Measurements from ENCODE around the gene CDC42SE2.
"Not testable (repeated sequence)": the region's sequence is repeated elsewhere in the genome, so short reads cannot be mapped to it uniquely, and the experiment has no call there.

The CDC42SE2 gene

DNA sequence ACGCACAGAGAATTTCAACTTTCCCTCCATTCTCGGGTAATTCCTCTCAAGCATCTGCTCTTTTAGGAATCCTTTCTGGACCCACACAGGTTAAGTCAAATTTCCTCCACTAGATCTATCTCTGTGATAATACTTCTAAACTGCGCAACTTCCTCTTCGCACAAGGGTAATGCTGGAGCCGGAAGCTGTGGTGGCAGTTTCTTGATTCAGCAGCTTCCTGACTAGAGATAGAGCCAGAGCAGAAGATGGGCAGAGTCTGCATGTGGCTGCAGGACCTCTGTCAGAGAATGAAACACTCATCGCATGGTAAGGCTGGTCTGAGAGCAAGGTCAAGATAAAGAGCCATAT is 11.1 kb upstream of the CDC42SE2 start:
- no peak for DNase-seq

DNA sequence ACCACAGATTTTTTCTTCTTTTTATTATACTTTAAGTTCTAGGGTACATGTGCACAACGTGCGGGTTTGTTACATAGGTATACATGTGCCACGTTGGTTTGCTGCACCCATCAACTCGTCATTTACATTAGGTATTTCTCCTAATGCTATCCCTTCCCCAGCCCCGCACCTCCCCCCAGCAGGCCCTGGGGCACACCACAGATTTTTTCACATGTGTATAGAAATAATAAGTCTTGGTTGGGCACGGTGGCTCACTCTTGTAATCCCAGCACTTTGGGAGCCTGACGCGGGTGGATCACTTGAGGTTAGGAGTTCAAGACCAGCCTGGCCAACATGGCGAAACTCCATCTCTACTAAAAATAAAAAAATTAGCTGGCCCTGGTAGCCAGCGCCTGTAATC is 9.8 kb upstream of the CDC42SE2 start:
- DNase-seq = not testable (repeated sequence)

DNA sequence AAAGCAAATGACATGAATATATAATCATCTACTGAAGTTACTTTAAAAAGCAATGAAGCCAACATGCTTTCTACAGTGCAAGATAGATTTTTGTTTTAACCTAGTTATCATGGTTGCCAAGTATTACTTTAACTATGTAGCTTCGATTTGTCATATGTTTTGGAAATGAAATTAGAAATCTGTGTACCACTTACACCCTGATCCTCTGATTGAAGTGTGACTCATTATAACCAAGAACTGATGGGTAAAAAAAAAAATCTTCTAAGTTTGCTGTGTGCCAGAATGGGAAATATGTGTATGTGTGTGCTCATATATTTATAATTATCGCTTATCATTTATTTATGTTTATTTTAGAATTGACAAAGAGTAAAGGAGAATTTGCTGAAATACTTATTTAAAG is 9.1 kb upstream of the CDC42SE2 start:
- no peak for DNase-seq

DNA sequence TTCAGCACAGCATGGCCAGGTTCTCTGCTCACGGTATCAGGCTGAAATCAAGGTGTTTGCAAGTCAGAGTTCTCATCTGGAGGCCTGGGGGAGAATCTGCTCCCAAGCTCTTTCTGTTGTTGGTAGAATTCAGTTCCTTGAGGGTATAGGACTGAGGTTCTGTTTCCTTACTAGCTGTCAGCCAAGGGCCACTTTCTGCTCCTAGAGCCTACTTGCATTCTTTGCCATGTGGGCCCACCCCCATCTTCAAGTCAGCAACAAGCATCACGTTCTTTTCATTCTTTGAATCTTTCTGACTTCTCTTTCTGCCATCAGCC is 7.4 kb upstream of the CDC42SE2 start:
- DNase-seq = no peak

DNA sequence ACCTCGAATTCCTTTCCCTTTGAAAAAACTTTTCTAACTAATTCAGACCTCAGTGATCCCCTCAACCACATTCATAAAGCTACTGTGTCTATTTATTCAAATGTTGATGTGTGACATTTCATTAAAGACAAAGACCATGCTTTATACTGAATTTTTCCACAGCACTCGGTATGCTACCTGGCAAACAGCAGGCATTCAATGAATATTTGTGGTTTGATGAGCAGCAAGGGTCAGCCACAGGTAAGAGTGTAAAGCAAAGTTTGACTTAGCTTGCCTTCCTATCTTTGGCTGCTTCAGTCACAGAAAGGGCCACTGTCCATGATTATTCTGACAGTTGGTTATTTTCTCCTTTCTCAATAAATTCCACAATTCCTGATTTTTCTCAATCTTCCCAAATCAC is 5.1 kb upstream of the CDC42SE2 start:
- DNase-seq = no peak

DNA sequence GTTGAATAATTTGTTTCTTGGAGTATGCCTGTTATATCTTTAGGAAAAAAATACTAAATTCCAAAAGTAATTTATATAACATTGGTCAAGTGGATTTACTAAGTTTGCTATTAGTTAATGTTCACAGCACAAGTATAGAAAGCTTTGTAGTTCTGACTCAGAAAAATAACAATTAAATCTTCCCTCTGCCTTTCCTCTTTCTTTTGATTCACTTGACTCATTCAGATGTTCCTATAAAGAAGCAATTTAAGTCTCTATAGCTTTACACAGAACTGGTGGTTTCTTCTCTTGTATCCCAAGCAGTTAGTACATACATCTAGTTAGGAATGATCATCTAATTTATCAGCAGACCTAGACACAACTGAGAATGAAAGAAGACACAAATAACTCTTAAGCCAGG is 4.5 kb upstream of the CDC42SE2 start:
- no peak for DNase-seq

DNA sequence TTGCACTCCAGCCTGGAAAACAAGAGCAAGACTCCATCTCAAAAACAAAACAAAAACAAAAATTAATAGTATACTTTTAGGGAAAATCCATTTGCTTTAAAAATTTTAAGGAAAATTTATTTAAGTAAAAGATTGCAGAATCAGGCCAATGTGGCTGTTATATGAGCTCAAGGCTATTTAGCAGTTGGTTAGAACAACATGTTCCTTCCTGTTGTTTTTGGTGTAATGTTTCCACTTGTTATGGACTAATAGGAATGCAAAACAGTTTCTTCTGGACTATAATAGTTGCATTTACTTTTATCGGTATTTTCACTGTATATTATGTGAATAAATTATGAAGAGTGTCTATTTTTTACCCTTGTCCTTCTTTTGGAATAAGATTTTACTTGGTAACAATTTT is 3.0 kb upstream of the CDC42SE2 start:
- no peak for DNase-seq

DNA sequence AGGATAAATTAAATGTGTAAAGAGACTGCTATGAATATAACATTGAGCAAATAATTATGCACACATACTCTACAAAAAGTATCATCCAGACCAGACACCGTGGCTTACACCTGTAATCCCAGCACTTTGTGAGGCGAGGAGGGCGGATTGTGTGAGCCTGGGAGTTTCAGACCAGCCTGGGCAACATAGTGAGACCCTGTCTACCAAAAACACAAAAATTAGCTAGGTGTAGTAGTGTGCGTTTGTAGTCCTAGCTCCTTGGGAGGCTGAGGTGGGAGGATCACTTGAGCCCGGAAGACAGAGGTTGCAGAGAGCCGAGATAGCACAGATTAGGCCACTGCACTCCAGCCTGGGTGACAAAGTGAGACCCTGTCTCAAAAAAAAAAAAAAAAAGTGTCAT is 2.4 kb upstream of the CDC42SE2 start:
- DNase-seq = no peak

DNA sequence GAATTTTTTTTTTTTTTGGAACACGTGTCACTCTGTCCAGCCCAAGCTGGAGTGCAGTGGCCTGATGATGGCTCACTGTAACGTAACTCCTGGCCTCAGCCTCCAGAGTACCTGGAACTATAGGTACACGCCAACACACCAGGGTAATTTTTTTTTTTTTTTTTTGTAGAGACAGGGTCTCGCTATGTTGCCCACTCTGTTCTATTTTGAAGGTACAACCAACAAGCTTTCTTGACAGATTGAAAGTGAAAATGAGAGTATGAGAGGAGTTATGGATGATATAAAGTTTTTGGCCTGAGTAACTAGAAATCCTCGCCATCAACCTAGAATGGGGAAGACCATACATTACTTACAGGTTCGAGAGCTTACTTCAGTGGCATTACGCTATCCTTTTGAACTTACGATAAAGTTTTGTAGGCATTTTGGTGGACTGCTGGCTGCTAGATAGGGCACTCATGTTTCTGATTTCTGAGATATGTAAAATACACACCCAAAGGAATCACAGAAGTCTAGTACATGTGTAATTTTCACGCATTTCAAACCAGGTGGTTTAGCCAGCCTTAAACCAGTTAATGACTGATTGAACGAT is 806 bp upstream of the CDC42SE2 start:
- DNase-seq = no peak

DNA sequence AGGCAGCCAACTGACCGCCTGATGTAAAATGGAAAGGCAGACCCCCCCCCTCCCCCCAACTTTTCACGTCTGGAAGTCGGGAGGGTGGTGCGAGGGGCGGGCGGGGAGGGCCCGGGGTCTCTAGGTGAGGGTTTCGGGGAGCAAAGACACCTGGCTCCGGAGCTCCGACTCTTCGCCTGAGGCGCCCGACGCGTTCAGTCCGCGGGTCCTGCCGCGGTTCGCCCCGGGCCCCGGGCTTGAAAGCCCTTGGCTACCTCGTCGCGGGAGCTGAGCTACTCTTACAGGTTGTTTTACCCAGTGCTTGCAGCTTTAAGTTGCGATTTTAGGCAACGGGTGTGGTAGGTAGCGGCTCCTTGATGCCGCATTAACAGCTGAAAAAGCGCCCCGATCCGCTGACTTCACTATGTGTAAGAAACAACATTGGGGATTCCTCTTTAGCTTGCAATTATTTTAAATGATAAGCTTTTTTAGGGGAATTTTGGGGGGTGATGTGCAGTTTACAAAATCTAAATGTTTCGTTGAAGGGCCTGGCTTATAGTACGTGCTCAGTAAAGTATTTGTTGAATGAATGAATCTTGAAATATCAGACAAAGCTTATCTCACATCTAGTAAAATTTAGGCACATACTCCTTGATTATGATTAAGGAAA is 722 bp downstream of the CDC42SE2 start:
- DNase-seq = peak; percentile 29

DNA sequence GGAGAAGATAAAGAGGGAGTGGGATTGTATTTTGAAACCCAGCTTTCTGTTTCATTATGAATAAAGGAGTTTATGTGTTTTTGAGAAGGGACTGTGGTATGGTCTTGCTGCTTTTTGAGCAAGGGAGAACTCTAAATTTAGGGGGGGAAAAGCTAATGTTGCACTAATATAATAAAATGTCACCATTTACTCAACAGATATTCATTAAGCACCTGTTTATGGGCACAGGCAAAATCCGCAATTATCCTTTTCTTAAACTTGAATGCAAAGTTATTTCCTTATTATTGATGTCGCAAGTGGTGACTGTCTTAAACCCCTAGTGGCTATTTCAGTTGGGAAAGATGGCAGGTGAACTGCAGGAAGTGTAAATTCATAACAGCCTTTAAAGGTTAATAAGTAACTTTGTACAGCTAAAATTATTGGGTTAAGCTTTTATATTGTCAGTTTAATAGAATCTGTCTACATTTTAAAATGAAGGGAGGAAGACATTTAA is 1.5 kb downstream of the CDC42SE2 start:
- DNase-seq = no peak

DNA sequence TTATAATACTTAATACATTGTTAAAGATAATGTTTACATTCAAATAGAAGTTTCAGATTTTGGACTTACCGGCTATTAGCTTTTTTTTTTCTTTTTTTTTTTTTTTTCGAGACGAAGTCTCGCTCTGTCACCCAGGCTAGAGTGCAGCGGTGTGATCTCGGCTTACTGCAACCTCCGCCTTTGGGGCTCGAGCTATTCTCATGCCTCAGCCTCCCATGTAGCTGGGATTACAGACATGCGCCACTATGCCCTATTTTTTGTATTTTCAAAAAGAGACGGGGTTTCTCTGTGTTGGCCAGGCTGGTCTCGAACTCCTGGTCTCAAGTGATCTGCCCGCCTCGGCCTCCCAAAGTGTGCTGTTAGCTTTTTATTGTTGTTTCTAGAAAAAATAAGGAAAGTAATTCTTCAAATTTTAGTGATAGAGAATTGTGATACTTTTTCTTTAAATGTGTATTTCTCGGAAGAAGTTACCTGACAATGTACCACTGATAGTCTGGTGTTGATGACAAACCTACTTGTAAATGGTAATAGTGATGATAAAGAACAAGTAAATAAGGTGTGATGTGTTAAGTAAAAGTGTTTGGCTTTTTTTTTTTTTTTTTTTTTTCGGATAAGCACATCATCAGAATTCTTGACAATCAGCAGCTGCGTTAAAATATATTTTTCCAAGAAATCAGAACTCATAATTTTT is 2.7 kb downstream of the CDC42SE2 start:
- no peak for DNase-seq

DNA sequence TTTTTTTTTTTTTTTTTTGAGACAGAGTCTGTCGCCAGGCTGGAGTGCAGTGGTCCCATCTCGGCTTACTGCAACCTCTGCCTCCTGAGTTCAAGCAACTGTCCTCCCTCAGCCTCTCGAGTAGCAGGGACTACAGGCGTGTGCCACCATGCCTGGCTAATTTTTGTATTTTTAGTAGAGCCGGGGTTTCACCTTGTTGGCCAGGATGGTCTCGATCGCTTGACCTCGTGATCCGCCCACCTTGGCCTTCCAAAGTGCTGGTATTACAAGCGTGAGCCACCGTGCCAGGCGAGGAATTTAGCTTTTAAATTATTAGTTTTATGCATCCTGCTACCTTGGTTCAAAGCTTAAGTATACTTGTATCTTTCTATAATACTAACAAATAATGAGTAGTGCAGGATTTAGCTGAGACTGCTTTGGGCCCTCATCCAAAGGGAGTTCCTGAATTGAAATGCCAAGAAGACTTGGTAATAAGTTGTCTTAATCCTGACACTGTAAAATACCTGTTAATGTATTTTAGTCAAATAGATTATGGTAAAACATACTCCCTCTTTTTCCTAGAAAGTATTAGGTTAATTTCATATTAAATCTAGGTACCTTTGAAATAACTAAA is 5.0 kb downstream of the CDC42SE2 start:
- DNase-seq = no peak

DNA sequence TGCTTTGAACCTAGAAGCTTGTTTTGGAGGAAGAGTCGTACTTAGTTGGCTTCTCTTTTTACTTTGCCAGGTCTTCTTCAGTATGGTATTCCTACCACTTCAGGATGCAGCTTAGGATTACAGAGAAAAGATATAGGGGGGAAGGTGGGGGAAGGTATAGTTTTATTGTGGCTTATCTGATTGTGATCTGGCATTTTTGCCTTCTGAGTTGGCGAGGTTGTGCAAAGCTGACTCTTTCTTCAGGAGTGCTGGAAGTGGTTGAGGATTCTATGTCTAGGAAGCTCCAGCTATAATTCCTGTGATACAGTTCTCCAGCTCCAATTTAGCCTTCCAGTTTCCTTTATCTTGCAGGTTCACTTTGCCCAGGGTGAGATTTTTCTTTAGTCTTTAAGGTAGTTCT is 7.0 kb downstream of the CDC42SE2 start:
- DNase-seq = no peak

DNA sequence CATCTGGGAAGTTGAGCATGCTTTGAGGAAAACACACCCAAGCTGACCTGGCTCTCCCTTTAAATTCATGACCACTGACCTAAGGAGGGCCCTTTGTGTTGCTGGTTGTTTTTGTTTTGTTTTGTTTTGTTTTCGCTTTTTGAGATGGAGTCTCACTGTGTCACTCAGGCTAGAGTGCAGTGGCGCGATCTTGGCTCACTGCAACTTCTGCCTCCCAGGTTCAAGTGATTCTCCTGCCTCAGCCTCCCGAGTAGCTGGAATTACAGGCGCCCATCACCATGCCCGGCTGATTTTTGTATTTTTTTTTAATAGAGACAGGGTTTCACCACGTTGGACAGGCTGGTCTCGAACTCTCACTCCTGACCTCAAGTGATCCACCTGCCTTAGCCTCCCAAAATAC is 8.0 kb downstream of the CDC42SE2 start:
- not testable (repeated sequence) for DNase-seq

DNA sequence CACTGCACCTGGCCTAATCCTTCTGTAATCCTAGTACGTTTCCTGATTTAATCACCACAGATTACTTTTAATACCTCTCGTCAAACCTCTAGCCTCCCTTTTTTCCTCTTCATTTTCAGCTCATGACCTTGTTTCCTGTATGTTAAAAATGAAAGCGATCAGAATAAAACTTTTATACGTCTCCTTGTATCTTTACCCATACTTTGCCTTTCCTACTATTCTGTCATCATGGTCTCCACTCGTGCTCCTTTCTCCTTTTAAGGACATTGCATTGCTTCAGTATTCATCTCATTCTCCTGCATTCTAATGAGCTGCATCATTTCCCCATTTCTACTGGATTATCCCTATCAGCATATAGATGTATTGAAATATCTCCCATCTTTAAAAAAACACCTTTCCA is 8.5 kb downstream of the CDC42SE2 start:
- DNase-seq = no peak

DNA sequence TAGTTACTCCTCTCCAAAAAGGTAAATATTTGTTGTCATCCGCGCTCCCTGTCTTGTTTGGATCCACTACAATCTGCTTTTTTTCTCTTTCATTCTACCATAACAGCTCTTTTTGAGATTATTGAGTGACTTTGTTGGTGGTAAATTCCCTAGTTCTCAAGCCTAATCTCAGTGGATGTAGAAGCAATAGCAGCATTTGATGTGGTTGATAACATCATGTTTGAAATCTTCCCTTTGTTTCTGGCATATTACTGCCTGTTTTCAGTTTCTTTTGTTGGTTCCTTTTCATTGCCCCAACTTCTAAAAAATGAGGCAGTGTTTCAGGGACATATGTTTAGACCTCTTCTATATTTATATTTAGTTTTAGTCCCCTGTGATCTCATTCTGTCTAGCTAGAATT is 8.9 kb downstream of the CDC42SE2 start:
- no peak for DNase-seq

DNA sequence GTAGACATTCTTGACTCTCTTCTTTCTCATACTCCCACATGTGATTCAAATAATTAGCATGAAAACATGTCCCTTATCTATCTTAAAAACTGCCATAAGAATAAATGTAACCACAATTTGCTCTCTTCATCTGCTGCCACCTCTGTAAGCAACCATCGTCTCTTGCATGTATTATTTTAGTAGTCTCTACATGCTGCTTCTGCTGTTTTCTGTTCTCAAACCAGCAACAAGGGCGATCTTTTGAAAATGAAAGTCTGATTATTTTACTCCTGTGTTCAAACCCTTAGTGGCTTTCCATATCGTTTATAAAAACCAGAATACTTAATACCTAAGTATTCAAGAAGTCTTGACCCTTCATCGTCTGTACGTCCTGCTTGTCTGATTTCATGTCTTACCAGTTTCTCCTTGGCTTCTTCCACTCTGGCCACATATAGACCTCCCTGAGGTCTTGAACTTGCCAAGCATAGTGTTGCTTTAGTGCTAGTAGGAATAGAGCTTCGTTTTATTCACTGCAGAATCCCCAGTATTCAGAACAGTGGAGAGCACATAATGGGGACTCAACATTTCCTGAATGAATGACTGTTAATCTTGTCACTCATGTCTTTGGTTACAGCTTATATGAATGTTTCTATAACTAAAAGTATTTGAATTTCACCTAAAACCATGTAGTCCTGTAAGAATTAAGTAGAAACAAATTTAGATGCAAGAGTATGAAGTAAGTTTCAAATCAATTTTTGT is 10.6 kb downstream of the CDC42SE2 start:
- no peak for DNase-seq

DNA sequence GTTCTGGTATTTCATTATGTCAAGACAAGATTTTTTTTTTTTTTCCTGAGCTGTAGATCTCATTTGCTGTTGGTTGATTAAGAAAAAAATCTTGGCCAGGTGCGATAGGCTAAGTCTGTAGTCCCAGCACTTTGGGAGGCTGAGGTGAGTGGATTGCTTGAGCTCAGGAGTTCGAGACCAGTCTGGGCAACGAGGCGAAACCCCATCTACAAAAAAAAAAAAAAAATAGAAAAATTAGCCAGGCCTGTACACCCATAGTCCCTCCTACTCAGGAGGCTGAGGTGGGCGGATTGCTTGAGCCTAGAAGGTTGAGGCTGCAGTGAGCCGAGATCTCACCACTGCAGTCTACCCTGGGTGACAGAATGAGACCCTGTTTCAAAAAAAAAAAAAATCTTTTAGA is 12.2 kb downstream of the CDC42SE2 start:
- DNase-seq = no peak

DNA sequence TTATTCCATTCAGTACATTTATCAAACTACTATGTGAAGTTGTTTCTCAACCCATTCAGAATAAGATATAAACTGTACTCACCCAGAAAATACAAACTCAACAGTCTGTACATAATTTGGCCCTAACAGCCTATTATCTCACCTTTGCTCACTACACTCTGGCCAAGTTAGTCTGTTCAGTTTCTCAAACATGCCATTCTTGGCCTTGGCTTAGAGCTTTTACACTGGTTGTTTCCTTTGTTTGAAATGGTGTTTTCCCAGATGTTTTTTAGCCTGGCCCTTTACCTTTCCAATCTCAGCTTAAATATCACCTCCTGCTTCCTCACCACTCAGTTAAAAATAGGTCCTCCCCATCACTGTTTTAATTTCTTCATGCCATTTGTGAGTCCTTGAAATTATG is 13.6 kb downstream of the CDC42SE2 start:
- no peak for DNase-seq

DNA sequence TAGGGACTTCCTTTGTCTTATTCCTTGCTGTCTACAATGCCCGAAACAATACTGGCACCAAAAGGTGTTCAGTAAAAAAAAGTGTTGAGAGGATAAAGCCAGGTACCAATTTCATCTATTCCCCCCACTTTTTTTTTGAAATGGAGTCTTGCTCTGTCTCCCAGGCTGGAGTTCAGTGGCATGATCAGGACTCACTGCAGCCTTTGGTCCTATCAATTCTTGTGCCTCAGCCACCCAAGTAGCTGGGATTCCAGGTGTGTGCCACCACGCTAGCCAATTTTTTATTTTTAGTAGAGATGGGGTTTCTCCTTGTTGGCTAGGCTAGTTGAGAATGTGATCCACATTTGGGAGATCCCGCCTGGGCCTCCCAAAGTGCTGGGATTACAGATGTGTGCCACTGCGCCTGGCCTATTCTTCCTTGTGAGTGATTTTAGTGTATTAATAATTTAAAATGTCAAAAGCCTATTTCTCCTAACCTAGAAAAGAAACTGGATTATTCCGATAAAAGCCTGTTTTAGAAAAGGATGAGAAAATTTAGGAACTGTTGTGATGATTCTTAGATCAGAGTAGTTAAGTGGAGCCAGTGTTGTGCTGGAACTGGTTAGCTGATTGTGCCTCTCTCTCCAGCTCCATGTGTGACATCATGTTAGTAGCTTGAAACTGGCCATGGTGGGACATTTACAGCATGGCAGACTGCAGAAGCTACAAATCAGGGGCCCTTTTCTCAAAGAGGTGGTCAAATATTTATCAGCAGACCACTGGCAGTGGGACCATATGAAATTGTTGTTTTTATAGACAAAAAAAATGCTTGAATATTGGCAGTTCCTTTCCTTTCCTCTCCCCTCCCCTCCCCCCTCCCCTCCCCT is 14.3 kb downstream of the CDC42SE2 start:
- no peak for DNase-seq

DNA sequence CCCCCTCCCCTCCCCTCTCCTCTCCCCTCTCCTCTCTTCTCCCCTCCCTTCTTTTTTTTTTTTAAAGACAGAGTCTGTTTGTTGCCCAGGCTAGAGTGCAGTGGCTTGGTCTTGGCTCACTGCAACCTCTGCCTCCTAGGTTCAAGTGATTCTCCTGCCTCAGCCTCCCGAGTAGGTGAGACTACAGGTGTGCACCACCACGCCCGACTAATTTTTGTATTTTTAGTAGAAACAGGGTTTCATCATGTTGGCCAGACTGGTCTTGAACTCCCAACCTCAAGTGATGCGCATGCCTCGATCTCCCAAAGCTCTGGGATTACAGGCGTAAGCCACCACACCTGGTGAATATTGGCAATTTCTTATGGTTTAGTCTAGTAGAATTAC is 14.9 kb downstream of the CDC42SE2 start:
- not testable (repeated sequence) for DNase-seq

DNA sequence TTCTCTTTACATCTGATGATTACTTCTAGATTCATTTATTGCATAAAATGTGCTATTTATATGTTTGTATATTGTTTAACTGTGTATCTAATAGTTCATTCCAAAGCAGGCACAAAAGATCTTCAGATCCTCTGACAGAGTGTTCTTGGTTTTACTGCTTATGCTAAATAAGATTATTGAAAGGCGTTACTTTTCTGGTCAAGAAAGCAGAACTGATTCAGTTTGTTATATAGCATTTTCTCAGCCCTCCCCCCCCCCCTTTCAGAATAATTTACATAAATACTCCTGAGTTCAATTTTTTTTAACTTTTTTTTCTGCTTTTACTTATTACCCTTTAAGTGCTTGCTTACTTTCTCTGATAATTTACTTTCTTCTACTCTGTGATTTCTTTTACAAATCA is 15.4 kb downstream of the CDC42SE2 start:
- DNase-seq = no peak

All from NCI-H345 (cell line).